ENCODE results near the gene PTTG1IP.

Gene PTTG1IP

DNA sequence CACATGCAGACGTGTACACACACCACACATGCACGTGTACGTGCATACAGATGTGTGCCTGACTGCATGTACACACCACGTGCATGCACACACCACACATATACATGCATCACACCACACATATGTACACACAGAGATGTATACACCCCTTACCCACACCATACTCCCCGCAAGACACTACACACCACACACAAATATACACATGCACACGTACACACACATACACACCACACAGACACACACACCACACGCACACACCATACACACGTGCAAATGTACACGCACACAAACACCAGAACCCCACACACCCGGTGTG is 37.5 kb upstream of the PTTG1IP start:
- Histone ChIP-seq H3K36me3 (no peaks in the 10 kb centered on the region), H3K9me3 (ENCODE audit: severe bottlenecking) (no peaks in the 10 kb centered on the region), H3K27me3 (ENCODE audit: insufficient read depth, low read depth, severe bottlenecking) (no peaks in the 10 kb centered on the region), H3K27ac (no peak overlapping the region), H3K4me3 (ENCODE audit: low read depth, low read length) (no peak overlapping the region)
- DNase-seq: no peak
- TF ChIP-seq, protein P1, sequence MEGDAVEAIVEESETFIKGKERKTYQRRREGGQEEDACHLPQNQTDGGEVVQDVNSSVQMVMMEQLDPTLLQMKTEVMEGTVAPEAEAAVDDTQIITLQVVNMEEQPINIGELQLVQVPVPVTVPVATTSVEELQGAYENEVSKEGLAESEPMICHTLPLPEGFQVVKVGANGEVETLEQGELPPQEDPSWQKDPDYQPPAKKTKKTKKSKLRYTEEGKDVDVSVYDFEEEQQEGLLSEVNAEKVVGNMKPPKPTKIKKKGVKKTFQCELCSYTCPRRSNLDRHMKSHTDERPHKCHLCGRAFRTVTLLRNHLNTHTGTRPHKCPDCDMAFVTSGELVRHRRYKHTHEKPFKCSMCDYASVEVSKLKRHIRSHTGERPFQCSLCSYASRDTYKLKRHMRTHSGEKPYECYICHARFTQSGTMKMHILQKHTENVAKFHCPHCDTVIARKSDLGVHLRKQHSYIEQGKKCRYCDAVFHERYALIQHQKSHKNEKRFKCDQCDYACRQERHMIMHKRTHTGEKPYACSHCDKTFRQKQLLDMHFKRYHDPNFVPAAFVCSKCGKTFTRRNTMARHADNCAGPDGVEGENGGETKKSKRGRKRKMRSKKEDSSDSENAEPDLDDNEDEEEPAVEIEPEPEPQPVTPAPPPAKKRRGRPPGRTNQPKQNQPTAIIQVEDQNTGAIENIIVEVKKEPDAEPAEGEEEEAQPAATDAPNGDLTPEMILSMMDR (IDR thresholded peaks at IDR 0.05; ENCODE audit: low read depth, low read length): no peak

DNA sequence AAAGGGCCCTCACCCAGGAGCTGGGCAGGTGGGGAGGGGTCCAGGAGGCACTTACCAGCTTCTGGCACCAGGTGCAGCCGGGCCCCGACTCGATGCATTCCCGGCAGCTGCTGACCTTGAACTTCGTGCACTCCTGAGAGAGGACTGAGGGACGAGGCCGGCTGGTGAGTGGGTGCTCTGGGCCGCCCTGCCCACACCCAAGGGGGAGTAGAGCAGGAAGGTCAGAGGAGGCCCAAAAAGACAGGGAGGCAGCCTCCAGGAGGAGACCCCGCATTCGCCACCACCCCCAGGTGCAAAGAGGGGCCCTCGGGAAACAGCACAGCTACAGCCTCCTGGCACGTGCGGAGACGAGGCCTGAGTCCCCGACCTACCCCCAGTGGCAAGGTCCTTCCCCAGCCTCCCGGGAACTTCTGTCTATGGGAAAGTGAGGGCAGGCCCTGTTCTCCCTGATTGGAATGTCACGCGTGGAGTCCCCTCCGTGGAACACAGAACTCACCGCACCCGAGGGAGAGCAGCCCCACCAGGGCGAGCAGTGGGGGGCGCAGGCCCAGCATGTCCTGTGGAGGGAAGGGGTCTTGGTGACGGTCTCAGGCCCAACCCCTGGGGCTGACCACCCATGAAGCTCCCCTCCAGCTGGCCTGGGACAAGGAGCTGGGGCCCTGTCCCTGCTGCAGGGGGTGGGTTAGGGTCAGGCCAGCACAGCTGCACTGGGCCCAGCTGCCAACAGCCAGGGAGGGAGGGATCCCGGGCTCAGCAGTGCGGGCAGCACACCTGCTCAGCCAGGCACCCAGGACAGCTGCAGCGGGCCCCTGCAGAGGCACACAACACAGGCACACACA is 37.0 kb upstream of the PTTG1IP start:
- Histone ChIP-seq H3K27ac (no peak overlapping the region), H3K27me3 (ENCODE audit: insufficient read depth, low read depth, severe bottlenecking) (no peaks in the 10 kb centered on the region), H3K4me3 (ENCODE audit: low read depth, low read length) (no peak overlapping the region), H3K36me3 (no peaks in the 10 kb centered on the region), H3K9me3 (ENCODE audit: severe bottlenecking) (no peaks in the 10 kb centered on the region)
- TF ChIP-seq, protein P1 (IDR thresholded peaks at IDR 0.05; ENCODE audit: low read depth, low read length): no peak
- DNase-seq: no peak

DNA sequence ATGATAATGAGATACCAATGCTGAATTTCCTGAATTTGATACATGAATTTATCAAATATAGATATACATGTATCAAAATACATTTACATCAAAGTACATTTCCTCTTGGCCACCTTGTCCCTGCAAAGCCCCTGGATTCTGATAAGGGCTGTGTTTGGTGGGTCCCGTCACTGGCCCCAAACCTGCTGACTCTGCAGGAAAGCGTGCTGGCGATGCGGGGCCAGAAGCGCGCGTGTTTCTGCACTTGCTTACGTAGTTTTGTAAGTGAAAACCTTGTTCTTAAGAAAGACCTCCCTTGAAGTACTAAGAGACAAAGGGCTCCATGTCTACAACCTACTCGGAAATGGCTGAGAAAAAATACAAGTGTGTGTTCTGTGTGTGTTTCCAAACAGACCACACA is 36.2 kb upstream of the PTTG1IP start:
- H3K27me3 ChIP-seq (ENCODE audit: insufficient read depth, low read depth, severe bottlenecking): no peaks in the 10 kb centered on the region

DNA sequence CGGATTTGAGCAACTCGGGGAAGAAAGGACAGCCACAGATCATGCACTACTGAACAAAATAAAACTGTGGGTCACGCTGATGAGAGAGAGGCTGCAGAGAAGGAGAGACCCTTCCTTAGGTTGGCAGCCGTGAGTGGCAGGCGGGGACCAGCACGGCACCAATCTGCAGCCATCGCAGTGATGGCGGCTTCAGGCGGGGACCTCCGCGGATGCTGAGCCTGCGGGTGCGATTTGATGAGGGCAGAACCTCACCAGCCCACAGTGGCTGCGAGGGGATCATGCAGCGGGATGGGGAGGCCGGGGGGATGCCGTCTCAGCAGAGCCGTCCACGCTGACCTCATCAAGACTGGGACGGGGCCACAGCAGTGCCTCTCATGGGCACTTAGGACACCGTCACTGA is 35.4 kb upstream of the PTTG1IP start:
- Histone ChIP-seq H3K27me3 (ENCODE audit: insufficient read depth, low read depth, severe bottlenecking) (no peaks in the 10 kb centered on the region), H3K27ac (no peak overlapping the region), H3K36me3 (no peaks in the 10 kb centered on the region), H3K4me3 (ENCODE audit: low read depth, low read length) (no peak overlapping the region), H3K9me3 (ENCODE audit: severe bottlenecking) (no peaks in the 10 kb centered on the region)
- TF ChIP-seq, protein P1 (IDR thresholded peaks at IDR 0.05; ENCODE audit: low read depth, low read length): no peak
- no peak for DNase-seq

More for the DNA sequence above, 36.2 kb upstream of the PTTG1IP start:
- Histone ChIP-seq H3K4me3 (ENCODE audit: low read depth, low read length) (no peak overlapping the region), H3K27ac (no peak overlapping the region), H3K9me3 (ENCODE audit: severe bottlenecking) (no peaks in the 10 kb centered on the region), H3K36me3 (no peaks in the 10 kb centered on the region)
- TF ChIP-seq, protein P1 (IDR thresholded peaks at IDR 0.05; ENCODE audit: low read depth, low read length): no peak
- no peak for DNase-seq

DNA sequence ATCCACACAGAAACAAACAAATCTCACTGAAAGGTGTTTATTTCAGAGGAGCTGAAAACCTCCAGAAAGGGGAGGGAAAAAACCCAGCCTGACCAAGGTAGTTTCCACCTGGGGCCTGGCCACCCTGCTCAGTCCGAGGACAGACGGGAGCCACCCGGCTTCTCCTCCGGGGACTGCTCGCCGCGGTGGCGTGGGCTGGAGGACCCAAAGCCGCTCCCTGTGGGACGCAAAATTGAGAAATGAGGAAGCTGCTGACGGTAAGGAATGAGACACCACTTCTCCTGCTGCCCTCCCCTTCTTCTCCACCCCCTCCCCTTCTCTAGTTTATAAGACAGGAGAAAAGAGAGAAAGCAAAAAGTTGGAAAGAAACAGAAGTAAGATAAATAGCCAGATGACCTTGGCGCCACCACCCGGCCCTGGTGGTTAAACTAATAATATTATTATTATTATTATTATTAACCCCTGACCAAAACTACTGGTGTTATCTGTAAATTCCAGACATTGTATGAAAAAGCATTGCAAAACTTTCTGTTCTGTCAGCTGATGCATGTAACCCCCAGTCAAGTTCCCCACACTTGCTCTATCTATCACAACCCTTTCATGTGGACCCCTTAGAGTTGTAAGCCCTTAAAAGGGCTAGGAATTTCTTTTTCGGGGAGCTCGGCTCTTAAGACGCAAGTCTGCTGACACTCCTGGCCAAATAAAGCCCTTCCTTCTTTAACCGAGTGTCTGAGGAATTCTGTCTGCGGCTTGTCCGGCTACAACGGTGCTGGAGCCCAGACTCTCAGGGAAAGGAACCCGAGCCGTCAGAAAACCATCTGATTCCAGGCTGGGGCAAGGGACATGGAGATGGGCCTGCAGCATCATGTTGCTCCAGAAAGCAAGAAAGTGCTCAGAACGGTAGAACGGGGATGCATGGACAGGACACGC is 34.7 kb upstream of the PTTG1IP start:
- TF ChIP-seq, protein P1 (IDR thresholded peaks at IDR 0.05; ENCODE audit: low read depth, low read length): no peak
- Histone ChIP-seq H3K36me3 (no peaks in the 10 kb centered on the region), H3K27ac (no peak overlapping the region), H3K9me3 (ENCODE audit: severe bottlenecking) (no peaks in the 10 kb centered on the region), H3K27me3 (ENCODE audit: insufficient read depth, low read depth, severe bottlenecking) (no peaks in the 10 kb centered on the region), H3K4me3 (ENCODE audit: low read depth, low read length) (no peak overlapping the region)
- DNase-seq: no peak

Measured in WERI-Rb-1 (cell line).